Renal cortex interstitium (tissue), 11 donors: Measurements from ENCODE around the gene LRIG1. TPM values are rescaled to one million over a fixed set of nuclear protein-coding genes. Genes with fewer than 3 reads are reported as not detected.

ENCODE experiments used
- DNase-seq, 11 donors: peaks; one replicate each; pipeline ENCODE4 v3.0.0-alpha.2; 2013; ENCODE audit warnings: low read depth in 9 of 11, low spot score in 4 of 11; ENCODE audit errors: extremely low read depth in 1 of 11
- polyA plus RNA-seq, 3 donors: library from polyadenylated mRNA; unstranded; fragments of 120-200 nt; gene quantifications; one replicate each; pipeline ENCODE4 v1.2.1, GENCODE V29; 2013; ENCODE audit not compliant: insufficient read length in 3 of 3

LRIG1 gene
- polyA plus RNA-seq, 3 donors: 22.2 to 24.3 (median 23.7) TPM

DNA sequence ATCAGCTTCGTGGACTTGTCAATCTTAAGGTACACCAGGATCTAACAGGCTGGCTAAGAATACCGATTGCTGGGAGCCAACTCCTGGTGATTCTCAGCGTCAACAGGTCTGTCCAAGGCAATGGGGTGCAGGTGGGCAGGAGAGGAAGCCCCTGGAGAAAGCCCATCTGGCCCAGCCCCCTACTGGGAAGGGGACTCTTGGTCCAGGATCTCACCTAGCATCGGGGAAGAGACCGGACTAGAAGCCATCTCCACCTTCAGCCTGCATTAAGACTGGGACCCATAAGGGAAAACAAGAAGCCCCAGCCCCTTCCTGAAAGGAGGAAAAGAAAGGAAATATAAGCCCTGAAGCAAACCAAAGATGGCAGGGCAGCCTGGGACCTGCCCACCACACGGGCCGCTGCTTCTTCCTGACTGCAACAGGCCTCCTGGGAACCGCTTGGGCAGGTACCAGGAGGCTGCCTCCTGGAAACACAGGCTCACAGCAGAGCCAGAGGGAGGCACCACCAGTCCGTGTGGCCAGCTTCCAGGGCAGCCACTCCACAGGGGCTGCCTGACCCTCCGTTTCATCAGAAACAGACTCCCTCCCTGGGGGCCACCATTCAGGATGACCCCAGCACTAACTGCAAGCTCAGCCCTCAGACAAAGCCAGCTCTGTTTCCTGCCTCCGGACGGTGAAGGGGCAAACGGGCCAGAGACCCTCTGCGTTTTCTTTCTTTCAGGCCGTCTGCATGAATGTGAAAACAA, 100.2 kb downstream of the LRIG1 start:
- DNase-seq: no peak

- no peak for DNase-seq
These were observed 101.1 kb downstream of the LRIG1 start for GRCh38 chr3:66399529-66400232.

GRCh38 chr3:66398228-66399025, 102.4 kb downstream of the LRIG1 start:
- no peak for DNase-seq

- DNase-seq: no peak
These were observed 103.1 kb downstream of the LRIG1 start for GRCh38 chr3:66397745-66398144.

DNA sequence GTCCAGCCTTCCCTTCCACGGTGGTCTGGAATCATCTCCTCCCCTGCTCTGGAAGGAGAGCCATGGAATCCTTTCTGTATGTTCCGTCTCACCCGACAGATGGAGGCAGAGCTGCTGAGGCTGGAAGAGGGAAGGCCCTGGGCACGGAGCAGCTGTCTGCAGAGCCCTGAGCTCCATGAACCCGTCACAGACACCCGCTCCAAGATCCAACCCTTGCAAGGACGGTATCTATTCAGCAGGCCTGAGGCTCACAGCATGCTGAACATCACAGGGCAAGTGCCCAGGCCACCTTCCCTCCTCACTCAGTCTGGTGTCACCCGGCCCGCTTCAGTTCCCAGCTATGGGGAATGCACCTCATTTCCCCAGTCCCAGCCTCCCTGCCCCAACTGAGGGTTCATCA, 103.9 kb downstream of the LRIG1 start:
- no peak for DNase-seq

- DNase-seq: no peak
These were observed 104.6 kb downstream of the LRIG1 start for GRCh38 chr3:66396161-66396760.

DNA sequence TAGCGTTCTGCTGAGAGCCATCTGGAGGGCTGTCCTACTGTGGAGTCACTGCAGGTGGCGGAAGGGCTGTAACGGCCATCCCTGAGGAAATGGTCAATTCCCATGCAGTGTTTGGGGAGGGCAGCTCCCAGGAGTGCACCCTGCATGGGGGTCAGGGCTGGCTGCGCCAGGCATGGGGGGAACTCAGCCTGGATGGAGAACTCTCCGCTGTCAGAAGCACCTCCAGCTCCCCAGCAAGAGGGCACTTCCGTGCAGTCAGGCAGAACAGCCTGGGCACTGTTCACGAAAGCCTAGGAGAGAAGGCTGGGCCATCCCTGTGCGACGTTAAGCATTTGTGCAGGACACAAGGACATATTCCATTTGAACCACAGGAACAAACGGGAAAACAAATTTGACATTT, 105.2 kb downstream of the LRIG1 start:
- DNase-seq: no peak

DNA sequence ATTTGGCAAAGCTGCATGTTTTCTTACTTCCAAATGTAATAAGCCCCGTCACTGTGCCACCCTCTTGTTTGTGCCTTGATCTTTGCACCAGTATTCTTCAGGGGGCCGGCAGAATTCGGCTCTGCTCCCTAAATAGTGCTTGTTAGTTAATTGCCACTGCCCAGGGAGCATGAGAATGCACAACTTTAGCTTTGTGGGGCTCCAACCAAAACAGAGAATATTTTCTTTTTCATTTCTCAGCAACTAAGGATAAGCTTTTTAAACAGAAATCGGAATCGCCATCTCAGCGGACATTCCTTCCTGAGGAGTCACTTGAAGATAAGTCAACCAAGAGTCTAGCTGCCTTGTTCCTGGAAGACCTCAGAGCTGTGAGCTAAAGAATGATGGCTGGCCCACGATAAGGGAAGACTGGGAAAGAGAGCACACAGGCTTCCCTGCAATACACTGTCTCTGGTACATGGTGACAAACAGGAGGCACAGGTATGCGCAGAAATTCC, 106.0 kb downstream of the LRIG1 start:
- no peak for DNase-seq

DNA sequence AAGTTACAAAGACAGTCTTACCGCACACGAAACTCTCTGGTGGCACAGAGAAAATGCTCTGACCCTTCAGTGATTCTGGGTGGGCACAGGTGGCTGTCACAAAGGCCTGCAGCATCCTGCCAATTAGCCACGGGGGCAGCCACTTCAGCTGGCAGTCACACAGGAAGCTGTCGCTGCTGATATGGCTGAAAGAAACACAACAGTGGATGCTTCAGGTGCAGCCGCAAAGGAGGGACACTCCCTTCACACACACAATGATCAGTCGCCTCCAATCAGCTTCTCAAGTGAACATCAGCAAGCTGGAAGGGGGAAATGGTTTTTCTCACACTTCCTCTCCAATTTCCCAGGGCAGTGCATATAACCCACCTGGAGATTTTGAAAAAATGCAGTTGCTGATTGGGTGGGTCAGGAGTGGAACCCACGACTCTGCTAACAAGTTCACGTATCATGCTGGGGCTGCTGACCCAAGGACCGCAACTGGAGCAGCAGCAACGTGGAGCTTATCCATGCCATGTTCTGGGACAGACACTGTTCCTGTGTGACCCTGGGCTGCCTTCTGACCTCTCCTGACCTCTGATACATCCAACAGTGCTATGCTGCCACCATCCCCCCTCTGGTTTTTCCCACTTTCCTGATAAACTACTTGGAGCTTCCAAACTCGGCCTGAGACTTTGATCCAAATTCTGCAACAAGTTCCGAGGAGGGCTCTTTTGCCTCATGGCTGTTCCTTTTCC, 106.6 kb downstream of the LRIG1 start:
- DNase-seq: no peak

DNA sequence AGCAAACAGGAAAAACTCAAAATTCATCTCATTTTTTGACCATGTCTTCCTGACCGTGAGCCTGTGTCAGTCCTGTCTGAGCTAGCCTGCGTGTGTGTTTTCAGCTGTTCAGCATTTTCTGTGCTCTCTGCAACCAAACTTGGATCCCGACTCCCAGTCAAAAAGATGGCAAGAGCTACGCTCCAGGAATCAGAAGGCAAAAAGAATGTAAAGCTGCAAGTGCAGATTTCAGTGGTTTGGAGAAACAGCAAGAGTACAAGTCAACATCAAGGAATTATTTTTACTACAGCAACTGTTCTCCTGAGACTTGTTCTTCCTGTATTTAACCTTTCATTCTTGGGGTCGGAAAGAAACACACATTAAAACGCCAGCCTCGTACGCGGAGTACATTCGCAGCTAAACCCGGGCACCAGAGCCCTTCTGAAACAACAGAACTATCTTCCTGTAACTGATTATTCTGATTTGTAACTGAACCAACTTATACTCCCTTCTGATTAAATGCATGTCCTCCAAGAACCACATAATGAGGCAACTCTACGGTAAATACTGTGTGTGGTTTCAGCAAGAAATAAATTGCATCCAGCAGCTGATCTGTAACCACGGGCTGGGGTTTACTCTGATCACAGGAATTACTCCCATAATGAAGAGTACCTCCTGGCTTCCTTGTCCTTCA, 107.4 kb downstream of the LRIG1 start:
- no peak for DNase-seq

DNA sequence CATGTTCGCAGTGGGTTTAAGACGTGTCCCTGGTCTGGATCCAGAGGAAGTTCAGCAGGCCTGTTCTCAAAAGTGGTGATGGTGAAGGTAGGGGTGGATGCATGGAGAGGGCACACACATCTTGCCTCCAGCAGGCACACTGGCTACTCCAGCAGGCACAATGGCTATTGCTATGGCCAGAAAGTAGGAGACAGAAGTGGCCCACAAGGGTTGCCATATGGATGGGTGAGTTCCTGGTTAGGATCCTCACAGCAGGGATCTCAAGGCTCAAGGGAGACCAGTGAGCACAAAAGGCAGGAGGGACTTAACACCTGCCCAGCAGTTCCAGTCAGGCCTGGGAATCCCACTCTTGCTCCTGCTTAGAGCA, 107.9 kb downstream of the LRIG1 start:
- DNase-seq: no peak

GRCh38 chr3:66392512-66392911, 108.3 kb downstream of the LRIG1 start:
- no peak for DNase-seq

GRCh38 chr3:66390013-66390412, 110.8 kb downstream of the LRIG1 start:
- DNase-seq: no peak

DNA sequence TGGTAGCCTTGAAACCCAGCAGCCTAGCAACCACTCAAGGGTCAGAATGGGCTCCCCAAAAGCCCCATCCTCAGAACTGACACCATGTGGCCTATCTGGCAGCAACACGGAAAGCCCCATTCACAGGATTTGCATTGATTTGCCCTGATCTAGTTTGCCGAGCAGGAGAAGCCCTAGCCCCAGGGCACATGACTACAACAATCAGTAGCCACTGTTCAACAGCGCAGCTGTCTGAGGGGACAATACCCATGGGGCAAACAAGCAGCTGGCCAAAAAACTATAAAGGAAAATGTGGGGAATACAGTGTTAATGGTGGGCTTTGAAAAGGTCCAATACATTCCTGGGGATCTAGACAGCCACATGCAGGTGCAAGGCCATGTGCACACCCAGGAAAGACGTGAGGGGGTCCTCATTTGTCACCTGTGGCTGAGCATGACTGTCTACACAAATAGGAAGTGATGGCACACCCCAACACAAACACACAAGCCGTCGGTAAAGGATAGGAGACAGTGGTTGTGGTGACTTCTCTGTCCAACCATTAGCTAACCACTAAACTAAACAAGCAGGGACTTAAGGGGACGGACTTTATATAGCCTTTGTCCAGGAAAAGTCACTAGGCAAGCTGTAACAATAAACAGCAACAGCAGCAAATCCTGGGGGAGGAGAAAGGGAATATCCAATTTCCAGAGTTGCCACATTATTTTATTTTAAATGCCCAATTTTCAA, 113.7 kb downstream of the LRIG1 start:
- DNase-seq: no peak

- DNase-seq: no peak
These were observed 114.6 kb downstream of the LRIG1 start for GRCh38 chr3:66386011-66386924.

DNA sequence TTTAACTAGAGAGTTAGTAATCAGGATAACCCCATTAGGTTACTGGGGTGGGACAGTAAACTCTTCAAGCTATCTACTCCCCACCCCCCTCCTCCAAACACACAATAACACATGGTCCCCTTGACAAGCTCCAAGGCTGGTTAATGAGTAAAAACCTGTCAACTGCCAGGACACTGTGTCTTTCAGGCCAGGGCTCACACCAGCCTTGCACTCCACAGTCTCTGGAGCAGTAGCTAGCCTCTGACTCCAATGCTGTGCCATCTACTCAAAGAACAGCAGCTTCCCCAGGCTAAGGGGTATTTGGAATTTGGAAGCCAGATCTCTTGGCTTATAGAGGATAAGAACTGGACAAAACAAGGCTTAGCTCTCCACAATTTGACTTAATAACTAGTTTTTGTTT, 115.8 kb downstream of the LRIG1 start:
- DNase-seq: no peak
